Neural progenitor cell (in vitro differentiated cells): ENCODE measurements around the gene DSCAML1. TPM values are rescaled to one million over a fixed set of nuclear protein-coding genes. Genes with fewer than 3 reads are reported as not detected.

Source experiments
- DNase-seq: peaks from one replicate; pipeline ENCODE4 v3.0.0-alpha.2; 2016; ENCODE audit warnings: low spot score
- H2AFZ ChIP-seq: fragments of 200-600 bp; sonication (generic); replicated peaks from 2 replicates; pipeline ENCODE4 v1.6.1; 2016; ENCODE audit warnings: antibody characterized with exemption
- H3F3A ChIP-seq: fragments of 200-600 bp; sonication (generic); 2 replicates; pipeline ENCODE4 v1.6.1; 2016; ENCODE audit warnings: antibody characterized with exemption, low read depth
- H3K27ac ChIP-seq: fragments of 200-600 bp; sonication (generic); 2 replicates; pipeline ENCODE4 v1.5.1; 2016; ENCODE audit warnings: mild to moderate bottlenecking
- H3K27me3 ChIP-seq: fragments of 200-600 bp; sonication (generic); 2 replicates; pipeline ENCODE4 v1.6.1; 2016; ENCODE audit warnings: mild to moderate bottlenecking, moderate library complexity
- H3K36me3 ChIP-seq: fragments of 200-600 bp; sonication (generic); 2 replicates; pipeline ENCODE4 v1.5.1; 2016
- H3K4me1 ChIP-seq: fragments of 200-600 bp; sonication (generic); 2 replicates; pipeline ENCODE4 v1.6.1; 2016; ENCODE audit warnings: mixed run types
- H3K4me2 ChIP-seq: fragments of 200-600 bp; sonication (generic); 2 replicates; pipeline ENCODE4 v1.6.1; 2016
- H3K4me3 ChIP-seq: fragments of 200-600 bp; sonication (generic); 2 replicates; pipeline ENCODE4 v1.5.1; 2016
- H3K79me2 ChIP-seq: fragments of 200-600 bp; sonication (generic); 2 replicates; pipeline ENCODE4 v1.6.1; 2016; ENCODE audit warnings: low read depth
- H3K9ac ChIP-seq: fragments of 200-600 bp; sonication (generic); 2 replicates; pipeline ENCODE4 v1.6.1; 2016
- H3K9me3 ChIP-seq: fragments of 200-600 bp; sonication (generic); 2 replicates; pipeline ENCODE4 v1.5.1; 2016; ENCODE audit warnings: low read depth
- H4K20me1 ChIP-seq: fragments of 200-600 bp; sonication (generic); 2 replicates; pipeline ENCODE4 v1.6.1; 2016; ENCODE audit warnings: low read depth
- H3K27ac Mint-ChIP-seq: 3 replicates; pipeline ENCODE4 v1.8.0; 2021; ENCODE audit warnings: mixed read lengths
- H3K27me3 Mint-ChIP-seq: 2 replicates; pipeline ENCODE4 v1.8.0; 2022; ENCODE audit warnings: low read depth, mild to moderate bottlenecking, inconsistent platforms, moderate library complexity, mixed read lengths; ENCODE audit not compliant: insufficient read depth
- H3K36me3 Mint-ChIP-seq: 3 replicates; pipeline ENCODE4 v1.8.0; 2021; ENCODE audit warnings: mixed read lengths
- H3K4me1 Mint-ChIP-seq: 3 replicates; pipeline ENCODE4 v1.8.0; 2021; ENCODE audit warnings: mixed read lengths
- H3K4me3 Mint-ChIP-seq: 3 replicates; pipeline ENCODE4 v1.8.0; 2021; ENCODE audit warnings: mild to moderate bottlenecking, moderate library complexity, mixed read lengths
- H3K9me3 Mint-ChIP-seq: 3 replicates; pipeline ENCODE4 v1.8.0; 2020; ENCODE audit warnings: mixed read lengths
- EZH2 ChIP-seq: fragments of 200-600 bp; sonication (generic); IDR thresholded peaks from 2 replicates; pipeline ENCODE4 v1.6.1; 2017; ENCODE audit warnings: antibody characterized with exemption, mild to moderate bottlenecking, moderate library complexity
- EZH2phosphoT487 ChIP-seq: fragments of 200-600 bp; sonication (generic); IDR thresholded peaks from 2 replicates; pipeline ENCODE4 v1.6.1; 2017; ENCODE audit warnings: antibody characterized with exemption
- total RNA-seq: library from RNA; depleted of rRNA; stranded (reverse); fragments of >200 nt; gene quantifications from 2 replicates; pipeline ENCODE4 v1.2.3, GENCODE V29; 2015; ENCODE audit warnings: low replicate concordance
- TF ChIP-seq, protein P1 (sequence below): fragments of 200-600 bp; sonication (generic); IDR thresholded peaks from 2 replicates; pipeline ENCODE4 v1.5.1; 2017; ENCODE audit warnings: antibody characterized with exemption, mild to moderate bottlenecking

The DSCAML1 gene
- total RNA-seq, 1 donor from 2014 or later, result 0.06 TPM

DNA sequence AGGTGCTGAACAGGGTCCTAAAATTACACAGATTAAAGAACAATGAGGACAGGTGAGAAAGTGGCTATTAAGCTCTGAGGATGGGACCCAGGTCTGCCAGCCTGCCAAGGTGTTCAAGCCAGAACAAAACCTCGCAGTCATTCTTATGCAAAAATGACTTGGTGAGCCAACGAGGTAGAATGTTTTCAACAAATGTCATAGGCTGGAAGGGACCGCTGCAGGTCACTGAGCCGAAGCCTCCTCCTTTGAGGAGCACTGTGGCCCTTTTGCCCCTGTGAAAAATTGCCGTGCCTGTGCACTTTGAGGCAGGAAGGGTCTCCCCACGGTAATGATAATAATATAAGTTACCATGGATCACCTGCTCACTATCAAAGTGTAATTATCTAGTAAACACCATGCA, 216.2 kb downstream of the DSCAML1 start:
- peaks cover 49% of the 10 kb centered on the region for H3K4me1 Mint-ChIP-seq
- no peak overlapping the region for H3K4me2 ChIP-seq

DNA sequence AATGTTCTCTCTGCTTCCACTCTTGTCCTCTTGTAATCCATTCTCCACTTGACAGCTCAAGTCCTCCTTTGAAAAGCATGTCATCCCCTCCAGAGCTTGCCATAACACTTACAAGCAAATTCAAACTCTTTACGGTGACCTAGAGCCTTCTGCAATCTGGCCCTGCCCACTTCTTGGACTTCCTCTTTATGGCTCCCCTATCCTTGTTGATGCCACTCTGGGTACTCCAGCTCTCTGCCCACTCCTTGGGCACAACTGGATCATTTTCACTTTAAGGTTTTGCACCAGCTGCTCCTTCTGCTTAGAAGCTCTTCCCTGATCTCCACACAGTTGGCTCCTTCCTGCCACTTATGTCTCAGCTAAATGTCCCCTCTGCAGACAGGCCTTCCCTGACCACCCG, 217.9 kb downstream of the DSCAML1 start:
- peaks cover 34% of the 10 kb centered on the region for H3K4me1 Mint-ChIP-seq
- Histone ChIP-seq H2AFZ (no peak overlapping the region), H3K9ac (no peak overlapping the region), H3K36me3 (no peaks in the 10 kb centered on the region), H3K27ac (no peak overlapping the region), H3F3A (peaks cover 10% of the 10 kb centered on the region), H3K4me3 (no peak overlapping the region), H4K20me1 (no peaks in the 10 kb centered on the region), H3K9me3 (no peaks in the 10 kb centered on the region), H3K4me1 (peaks cover 12% of the 10 kb centered on the region), H3K79me2 (no peaks in the 10 kb centered on the region), H3K4me2 (no peak overlapping the region), H3K27me3 (peaks cover 12% of the 10 kb centered on the region)
- H3K36me3 Mint-ChIP-seq, result no peaks in the 10 kb centered on the region
- H3K27me3 Mint-ChIP-seq, result peaks cover 11% of the 10 kb centered on the region
- TF ChIP-seq, protein P1, sequence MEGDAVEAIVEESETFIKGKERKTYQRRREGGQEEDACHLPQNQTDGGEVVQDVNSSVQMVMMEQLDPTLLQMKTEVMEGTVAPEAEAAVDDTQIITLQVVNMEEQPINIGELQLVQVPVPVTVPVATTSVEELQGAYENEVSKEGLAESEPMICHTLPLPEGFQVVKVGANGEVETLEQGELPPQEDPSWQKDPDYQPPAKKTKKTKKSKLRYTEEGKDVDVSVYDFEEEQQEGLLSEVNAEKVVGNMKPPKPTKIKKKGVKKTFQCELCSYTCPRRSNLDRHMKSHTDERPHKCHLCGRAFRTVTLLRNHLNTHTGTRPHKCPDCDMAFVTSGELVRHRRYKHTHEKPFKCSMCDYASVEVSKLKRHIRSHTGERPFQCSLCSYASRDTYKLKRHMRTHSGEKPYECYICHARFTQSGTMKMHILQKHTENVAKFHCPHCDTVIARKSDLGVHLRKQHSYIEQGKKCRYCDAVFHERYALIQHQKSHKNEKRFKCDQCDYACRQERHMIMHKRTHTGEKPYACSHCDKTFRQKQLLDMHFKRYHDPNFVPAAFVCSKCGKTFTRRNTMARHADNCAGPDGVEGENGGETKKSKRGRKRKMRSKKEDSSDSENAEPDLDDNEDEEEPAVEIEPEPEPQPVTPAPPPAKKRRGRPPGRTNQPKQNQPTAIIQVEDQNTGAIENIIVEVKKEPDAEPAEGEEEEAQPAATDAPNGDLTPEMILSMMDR, result no peak
- no peak for TF ChIP-seq EZH2phosphoT487
- TF ChIP-seq EZH2, result no peak
- H3K27ac Mint-ChIP-seq, result peak overlapping the region; percentile 3
- peak overlapping the region; percentile 3 for H3K4me3 Mint-ChIP-seq
- no peaks in the 10 kb centered on the region for H3K9me3 Mint-ChIP-seq
- no peak for DNase-seq

More for the DNA sequence above, 216.2 kb downstream of the DSCAML1 start:
- H3K9me3 Mint-ChIP-seq, result no peaks in the 10 kb centered on the region
- no peak overlapping the region for H3K9ac ChIP-seq
- peaks cover 20% of the 10 kb centered on the region for H3K27me3 ChIP-seq
- H3K9me3 ChIP-seq, result no peaks in the 10 kb centered on the region
- H3K36me3 Mint-ChIP-seq, result no peaks in the 10 kb centered on the region
- peaks cover 10% of the 10 kb centered on the region for H3F3A ChIP-seq
- no peak overlapping the region for H3K27ac Mint-ChIP-seq
- H3K4me3 Mint-ChIP-seq, result no peak overlapping the region
- H3K27me3 Mint-ChIP-seq, result peaks cover 11% of the 10 kb centered on the region
- no peak for DNase-seq
- no peak overlapping the region for H2AFZ ChIP-seq
- H3K27ac ChIP-seq, result no peak overlapping the region
- H3K79me2 ChIP-seq, result no peaks in the 10 kb centered on the region
- H4K20me1 ChIP-seq, result no peaks in the 10 kb centered on the region
- H3K36me3 ChIP-seq, result no peaks in the 10 kb centered on the region
- H3K4me3 ChIP-seq, result no peak overlapping the region
- H3K4me1 ChIP-seq, result peaks cover 13% of the 10 kb centered on the region
- TF ChIP-seq, protein P1, result no peak
- TF ChIP-seq EZH2 (no peak), EZH2phosphoT487 (no peak)

DNA sequence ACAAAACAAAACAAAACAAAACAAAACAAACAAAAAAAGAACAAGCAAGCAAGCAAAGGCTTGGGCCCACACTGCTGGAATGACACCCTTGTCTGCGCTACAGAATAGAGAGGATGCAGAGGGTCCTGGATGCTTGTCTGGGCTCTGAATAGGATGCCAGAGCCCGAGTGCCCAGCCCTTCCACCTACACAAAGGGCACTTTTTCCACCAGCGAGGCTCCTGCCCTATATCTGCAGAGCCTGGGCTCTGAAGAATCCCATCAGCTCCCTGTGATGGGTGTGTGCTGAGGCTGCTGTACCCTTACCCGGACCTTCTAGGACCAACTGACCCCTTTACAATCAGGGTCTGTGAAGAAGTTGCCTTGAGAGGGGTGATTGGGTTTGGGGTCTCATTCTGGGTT, 221.2 kb downstream of the DSCAML1 start:
- Histone ChIP-seq H2AFZ (no peak overlapping the region), H3K9me3 (no peaks in the 10 kb centered on the region), H3F3A (no peaks in the 10 kb centered on the region), H3K4me3 (no peak overlapping the region), H3K36me3 (no peaks in the 10 kb centered on the region), H3K4me2 (no peak overlapping the region), H3K27ac (no peak overlapping the region), H3K9ac (no peak overlapping the region), H3K27me3 (no peaks in the 10 kb centered on the region), H4K20me1 (no peaks in the 10 kb centered on the region), H3K79me2 (no peaks in the 10 kb centered on the region), H3K4me1 (no peaks in the 10 kb centered on the region)
- H3K27me3 Mint-ChIP-seq, result peaks cover 6% of the 10 kb centered on the region
- H3K9me3 Mint-ChIP-seq, result no peaks in the 10 kb centered on the region
- no peak for DNase-seq
- no peak overlapping the region for H3K4me3 Mint-ChIP-seq
- H3K4me1 Mint-ChIP-seq, result peaks cover 9% of the 10 kb centered on the region
- H3K36me3 Mint-ChIP-seq, result no peaks in the 10 kb centered on the region
- H3K27ac Mint-ChIP-seq, result no peak overlapping the region
- TF ChIP-seq, protein P1, result no peak
- no peak for TF ChIP-seq EZH2phosphoT487

DNA sequence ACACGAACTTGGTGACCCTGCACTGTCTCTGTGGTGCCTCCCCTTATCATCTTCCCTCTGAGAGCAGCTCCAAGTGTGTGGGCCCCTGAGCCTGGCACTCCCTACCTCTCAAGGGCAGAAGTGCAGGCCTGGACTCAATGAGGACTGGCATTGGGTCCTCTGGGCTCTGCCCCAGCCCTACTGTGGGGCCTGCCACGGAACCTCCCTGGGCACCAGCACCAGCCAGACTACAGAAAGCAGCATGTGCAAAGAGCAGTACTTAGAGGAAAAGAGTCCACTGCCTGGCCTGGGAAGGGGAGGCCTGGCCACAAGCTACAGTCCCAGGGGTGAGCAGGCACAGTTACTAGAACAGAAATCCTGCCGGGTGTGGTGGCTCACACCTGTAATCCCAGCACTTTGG, 222.5 kb downstream of the DSCAML1 start:
- no peak overlapping the region for H3K27ac ChIP-seq
- no peaks in the 10 kb centered on the region for H3K4me1 ChIP-seq
- no peak overlapping the region for H3K4me2 ChIP-seq
- H3F3A ChIP-seq, result no peaks in the 10 kb centered on the region
- TF ChIP-seq EZH2 (no peak), EZH2phosphoT487 (no peak)
- TF ChIP-seq, protein P1, result no peak
- peaks cover 10% of the 10 kb centered on the region for H3K27me3 Mint-ChIP-seq
- no peak overlapping the region for H3K9ac ChIP-seq
- no peaks in the 10 kb centered on the region for H3K9me3 ChIP-seq
- no peaks in the 10 kb centered on the region for H3K27me3 ChIP-seq
- no peak overlapping the region for H3K27ac Mint-ChIP-seq
- H3K36me3 ChIP-seq, result no peaks in the 10 kb centered on the region
- no peaks in the 10 kb centered on the region for H3K79me2 ChIP-seq
- peaks cover 3% of the 10 kb centered on the region for H3K4me1 Mint-ChIP-seq
- no peak for DNase-seq
- H3K36me3 Mint-ChIP-seq, result no peaks in the 10 kb centered on the region
- H3K4me3 ChIP-seq, result no peak overlapping the region
- H3K4me3 Mint-ChIP-seq, result no peak overlapping the region
- peaks cover 3% of the 10 kb centered on the region for H3K9me3 Mint-ChIP-seq
- no peak overlapping the region for H2AFZ ChIP-seq
- no peaks in the 10 kb centered on the region for H4K20me1 ChIP-seq
